ENCODE data around the gene MB.
"Not testable (repeated sequence)": the region's sequence is repeated elsewhere in the genome, so short reads cannot be mapped to it uniquely, and the experiment has no call there.

The MB gene

GRCh38 chr22:35634943-35635540 is 17.9 kb upstream of the MB start:
- no peak for DNase-seq

- no peak for DNase-seq
Measured at GRCh38 chr22:35634015-35634414, 16.9 kb upstream of the MB start.

GRCh38 chr22:35633520-35633919 is 16.4 kb upstream of the MB start:
- no peak for DNase-seq

GRCh38 chr22:35632935-35633334 is 15.8 kb upstream of the MB start:
- no peak for DNase-seq

GRCh38 chr22:35631597-35631996 is 14.5 kb upstream of the MB start:
- peak; percentile 32 for DNase-seq

- DNase-seq, result no peak
Measured at GRCh38 chr22:35630891-35631290, 13.8 kb upstream of the MB start.

- DNase-seq, result no peak
Measured at GRCh38 chr22:35630387-35630793, 13.3 kb upstream of the MB start.

- DNase-seq, result peak; percentile 54
Measured at GRCh38 chr22:35629406-35630216, 12.5 kb upstream of the MB start.

- DNase-seq, result no peak
Measured at GRCh38 chr22:35628732-35629131, 11.6 kb upstream of the MB start.

GRCh38 chr22:35627267-35628041 is 10.3 kb upstream of the MB start:
- DNase-seq, result peak; percentile 59

GRCh38 chr22:35625763-35626432 is 8.8 kb upstream of the MB start:
- DNase-seq, result no peak

GRCh38 chr22:35624547-35624946 is 7.4 kb upstream of the MB start:
- DNase-seq, result no peak

- not testable (repeated sequence) for DNase-seq
Measured at GRCh38 chr22:35623885-35624284, 6.8 kb upstream of the MB start.

GRCh38 chr22:35622191-35622913 is 5.2 kb upstream of the MB start:
- no peak for DNase-seq

- no peak for DNase-seq
Measured at GRCh38 chr22:35621451-35621850, 4.3 kb upstream of the MB start.

- no peak for DNase-seq
Measured at GRCh38 chr22:35620624-35621251, 3.6 kb upstream of the MB start.

- no peak for DNase-seq
Measured at GRCh38 chr22:35619336-35620094, 2.4 kb upstream of the MB start.

GRCh38 chr22:35618427-35619223 is 1.5 kb upstream of the MB start:
- DNase-seq, result no peak

GRCh38 chr22:35616043-35616442 is 1.1 kb downstream of the MB start:
- no peak for DNase-seq

- no peak for DNase-seq
Measured at GRCh38 chr22:35615156-35615555, 2.0 kb downstream of the MB start.
